Measurements from ENCODE around the gene TBC1D1.
A peak's percentile ranks its signal among the peaks of the same experiment; 100 is the strongest.
"Not testable (repeated sequence)": the region's sequence is repeated elsewhere in the genome, so short reads cannot be mapped to it uniquely, and the experiment has no call there.

Gene TBC1D1

DNA sequence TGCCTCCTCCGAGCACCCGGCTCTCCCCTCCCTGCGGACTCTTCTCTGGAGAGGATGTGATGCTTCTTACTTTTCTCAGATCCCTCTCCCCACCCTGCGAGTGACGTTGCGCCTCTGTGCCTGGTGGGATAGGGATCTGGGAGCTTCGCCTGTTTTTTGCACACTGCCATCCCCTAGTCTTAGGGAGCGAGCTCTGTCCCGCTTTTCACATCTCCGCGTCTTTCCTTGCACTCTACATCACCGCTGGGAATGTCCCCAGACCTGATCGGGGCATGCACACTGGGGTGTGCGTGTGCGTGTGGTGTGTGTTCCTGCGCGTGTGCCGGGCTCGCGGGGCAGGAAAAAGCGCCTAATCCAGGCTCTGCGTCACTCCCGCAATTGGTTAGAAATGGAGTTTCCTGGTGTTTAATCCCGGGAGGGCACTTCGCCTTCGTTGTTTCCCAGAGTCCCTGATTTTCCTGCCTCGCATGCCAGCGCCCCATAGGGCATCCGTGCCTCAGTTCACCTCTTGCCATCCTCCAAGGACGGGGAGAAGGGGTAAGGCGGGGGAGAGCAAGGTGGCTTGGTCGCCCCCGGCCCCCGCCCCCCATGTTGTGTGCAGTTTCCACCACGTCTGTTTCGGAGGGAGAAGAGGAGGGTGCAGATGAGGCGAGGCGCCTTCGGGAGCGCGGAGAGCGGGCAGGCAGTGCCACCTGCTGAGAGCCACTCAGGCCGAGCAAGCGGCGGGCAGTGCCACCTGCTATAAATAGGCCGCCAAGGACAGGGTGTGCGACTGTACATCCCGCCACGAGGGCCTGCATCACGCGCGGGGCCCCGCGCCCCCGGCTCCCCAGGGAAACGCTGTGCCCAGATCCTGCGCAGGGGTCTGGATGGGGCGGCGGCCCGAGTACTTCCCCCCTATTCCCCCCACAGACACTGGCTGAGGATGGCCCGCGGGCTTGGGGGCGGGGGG lies 759 bp upstream of the TBC1D1 start:
- DNase-seq = peak; percentile 14 to 23

DNA sequence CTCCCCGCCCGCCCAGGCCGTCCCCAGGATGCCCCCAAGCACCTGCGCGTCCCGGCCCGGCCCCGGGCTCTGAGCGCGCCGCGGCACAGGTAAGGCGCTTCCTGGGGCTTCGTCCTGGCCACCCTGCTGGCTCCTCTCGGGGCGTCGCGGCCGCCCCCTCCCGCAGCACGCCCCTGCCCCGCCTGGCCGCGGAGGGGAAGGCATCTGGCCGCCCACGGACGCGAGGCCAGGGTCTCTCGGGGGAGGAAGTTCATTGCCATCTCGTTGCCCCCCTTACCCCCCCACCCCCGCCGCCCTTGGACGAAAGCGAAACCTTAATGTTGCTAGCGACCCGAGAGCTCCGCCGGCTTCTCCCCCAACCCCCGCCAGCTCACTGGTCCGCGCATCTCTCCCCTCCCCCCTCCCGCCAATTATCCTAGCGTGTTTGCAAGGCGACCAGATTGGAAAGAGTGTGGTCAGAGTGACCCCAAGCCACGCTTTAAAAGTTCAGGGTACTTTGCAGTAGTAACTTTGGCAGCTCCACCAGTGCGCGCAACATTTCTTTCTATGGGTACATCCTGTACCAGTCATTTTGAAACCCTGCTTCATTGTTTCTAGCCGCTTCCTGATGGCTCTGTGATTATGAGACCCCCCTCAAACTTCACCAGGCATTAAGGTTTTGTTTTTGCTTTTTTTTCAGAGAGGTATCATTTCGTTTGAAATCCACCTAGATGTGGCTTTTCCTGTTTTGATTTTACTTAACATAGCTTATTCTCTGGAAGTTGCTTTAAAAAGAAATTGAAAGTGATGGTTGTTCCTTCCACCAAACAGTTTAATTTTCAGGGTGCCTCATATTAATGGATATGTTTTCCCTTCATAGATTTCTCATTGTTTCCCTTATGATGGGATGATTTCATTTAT lies 626 bp downstream of the TBC1D1 start:
- DNase-seq = peak; percentile 39 to 42

- peak; percentile 33 to 37 for DNase-seq
Observed at GRCh38 chr4:37892641-37893040, 1.8 kb downstream of the TBC1D1 start.

- no peak for DNase-seq
Observed at GRCh38 chr4:37893164-37893563, 2.3 kb downstream of the TBC1D1 start.

DNA sequence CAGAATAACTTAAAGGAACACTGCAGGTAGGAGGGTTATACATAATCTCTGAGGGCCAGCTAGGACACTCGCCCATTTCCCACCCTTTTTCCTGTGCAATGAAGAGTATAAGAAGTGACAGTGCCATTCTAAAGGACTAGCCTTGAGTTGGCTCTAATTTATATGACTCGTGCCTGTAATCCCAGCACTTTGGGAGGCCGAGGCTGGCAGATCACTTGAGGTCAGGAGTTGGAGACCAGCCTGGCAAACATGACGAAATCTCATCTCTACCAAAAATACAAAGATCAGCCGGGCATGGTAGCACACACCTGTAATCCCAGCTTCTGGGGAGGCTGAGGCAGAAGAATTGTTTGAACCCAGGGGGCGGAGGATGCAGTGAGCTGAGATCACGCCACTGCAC lies 4.4 kb downstream of the TBC1D1 start:
- no peak for DNase-seq

- no peak for DNase-seq
Observed at GRCh38 chr4:37896206-37896860, 5.4 kb downstream of the TBC1D1 start.

- no peak for DNase-seq
Observed at GRCh38 chr4:37902212-37902611, 11.3 kb downstream of the TBC1D1 start.

GRCh38 chr4:37902738-37903693 lies 12.1 kb downstream of the TBC1D1 start:
- no peak for DNase-seq

GRCh38 chr4:37903901-37904300 lies 13.0 kb downstream of the TBC1D1 start:
- no peak for DNase-seq

DNA sequence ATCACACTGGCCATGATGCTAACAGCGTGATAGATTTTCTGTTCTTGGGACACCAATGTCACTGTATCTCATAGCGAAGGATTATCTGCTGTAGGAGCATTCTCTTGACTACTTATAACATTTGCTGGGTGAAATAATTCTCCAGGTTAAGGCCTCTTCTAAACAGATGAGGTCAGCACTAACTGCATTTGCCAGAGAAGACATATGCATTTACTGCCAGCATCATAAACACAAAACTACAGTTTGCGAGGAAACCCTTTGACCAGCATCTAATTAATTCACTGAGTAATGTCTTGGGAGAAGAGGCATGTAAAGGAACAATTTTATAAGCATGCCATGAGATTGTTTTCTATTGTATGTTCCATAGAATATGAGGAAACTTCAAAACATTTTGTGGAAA lies 13.9 kb downstream of the TBC1D1 start:
- no peak for DNase-seq

DNA sequence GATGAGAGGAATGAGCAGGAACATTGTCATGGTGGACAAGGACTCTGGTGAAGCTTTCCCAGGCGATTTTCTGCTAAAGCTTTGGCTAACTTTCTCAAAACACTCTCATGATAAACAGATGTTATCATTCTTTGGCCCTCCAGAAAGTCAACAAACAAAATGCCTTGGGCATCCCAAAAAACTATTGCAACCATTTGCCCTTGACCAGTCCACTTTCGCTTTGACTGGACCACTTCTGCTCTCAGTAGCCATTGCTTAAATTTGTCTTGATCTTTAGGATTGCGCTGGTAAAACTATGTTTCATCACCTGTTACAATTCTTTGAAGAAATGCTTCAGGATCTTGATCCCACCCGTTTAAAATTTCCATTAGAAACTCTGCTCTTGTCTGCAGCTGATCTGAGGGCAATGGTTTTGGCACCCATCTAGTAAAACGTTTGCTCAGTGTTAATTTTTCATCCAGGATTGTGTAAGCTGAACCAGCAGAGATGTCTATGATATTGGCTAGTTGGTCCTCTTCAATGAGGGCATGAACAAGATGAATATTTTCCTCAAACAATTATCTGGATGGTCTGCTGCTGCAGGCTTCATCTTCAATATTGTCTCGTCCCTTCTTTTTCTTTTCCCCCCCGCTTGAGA lies 14.8 kb downstream of the TBC1D1 start:
- no peak for DNase-seq

DNA sequence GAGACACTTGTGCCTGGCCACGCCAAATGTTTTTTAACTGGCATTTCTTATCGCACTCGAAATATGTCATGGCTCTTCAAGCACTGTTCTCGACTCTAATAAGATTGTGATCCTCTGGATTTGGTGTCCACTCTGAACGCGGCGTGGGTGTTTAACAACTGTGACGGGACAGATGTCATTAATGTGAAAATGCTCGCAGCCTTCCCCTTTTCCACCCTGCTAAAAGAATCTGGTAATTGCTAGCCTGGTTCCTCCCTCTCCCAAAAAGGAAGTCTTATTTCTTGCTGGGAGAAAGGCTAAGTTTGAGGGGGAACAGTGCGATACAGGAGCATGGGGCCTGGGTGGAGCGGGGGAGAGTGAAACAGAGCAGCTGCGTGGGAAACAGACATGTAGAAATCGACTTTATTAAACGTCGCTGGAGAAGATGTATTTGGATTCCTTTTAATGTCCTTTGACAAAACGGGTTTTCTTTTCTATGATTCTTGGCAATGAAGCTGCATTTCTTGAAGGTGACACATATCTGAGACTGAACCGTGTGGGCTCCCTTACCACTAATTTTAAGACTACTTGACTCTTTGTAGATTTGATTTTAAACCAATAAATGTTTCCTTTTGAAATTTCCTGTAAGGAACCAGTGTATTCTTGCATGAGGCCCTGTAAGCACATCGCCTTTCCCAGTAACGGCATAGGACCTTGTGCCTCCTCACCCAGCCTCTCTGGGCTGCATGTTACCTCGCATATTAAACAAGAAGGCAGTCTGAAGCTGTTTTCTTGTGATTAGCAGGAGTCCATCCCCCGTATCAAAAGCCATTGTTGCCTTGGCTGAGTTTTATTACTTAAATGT lies 17.8 kb downstream of the TBC1D1 start:
- DNase-seq = no peak

DNA sequence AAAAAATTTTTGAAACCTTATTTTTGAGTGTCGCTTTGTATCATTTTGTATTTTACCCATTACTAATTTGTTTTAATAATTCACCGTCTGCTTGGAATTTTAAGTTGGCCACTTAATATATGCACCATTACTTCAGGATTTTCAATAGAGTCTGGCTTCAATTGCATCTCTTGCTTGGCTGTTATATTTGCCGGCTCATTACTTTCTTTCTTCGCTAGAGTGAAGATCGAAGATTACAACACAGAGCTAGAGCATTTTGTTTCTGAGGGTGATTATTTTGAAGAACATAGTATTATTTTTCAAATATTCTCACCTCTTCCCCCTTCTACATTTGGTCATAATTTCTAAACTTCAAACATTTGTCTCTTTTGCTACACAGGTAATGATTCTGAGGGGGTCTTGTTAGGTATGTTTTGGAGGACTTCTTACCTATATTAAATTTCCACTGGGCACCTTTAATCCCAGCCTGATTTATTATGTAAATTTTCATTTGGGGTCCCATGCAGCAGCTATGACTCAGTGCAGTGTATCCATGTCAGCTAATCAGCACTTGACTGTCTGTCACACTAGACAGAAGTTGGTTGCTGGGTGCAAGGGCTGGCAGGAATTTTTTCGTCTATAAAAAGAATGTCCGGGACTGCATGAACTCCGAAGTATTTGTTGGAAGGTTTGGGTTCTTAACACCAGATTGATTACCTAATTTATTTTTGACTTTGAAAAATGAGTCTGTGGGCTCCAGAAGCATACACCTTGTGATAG lies 18.6 kb downstream of the TBC1D1 start:
- DNase-seq = no peak

DNA sequence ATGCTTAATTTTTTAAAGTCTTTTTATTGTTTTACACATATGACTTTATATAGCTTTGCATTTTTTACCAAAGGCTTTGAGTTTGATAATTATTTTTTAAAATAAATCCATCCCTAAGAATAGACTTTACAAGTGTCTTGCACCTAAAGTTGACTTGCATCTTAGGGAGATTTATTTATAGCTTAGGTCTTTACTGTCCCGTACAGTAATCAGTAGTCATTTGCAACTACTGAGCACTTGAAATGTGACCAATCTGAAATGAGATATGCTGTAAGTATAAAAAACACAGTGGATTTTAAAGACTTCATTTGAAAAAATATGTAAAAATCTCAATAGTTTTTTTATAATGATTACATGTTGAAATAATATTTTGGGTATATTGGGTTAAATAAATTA lies 19.2 kb downstream of the TBC1D1 start:
- DNase-seq = no peak

DNA sequence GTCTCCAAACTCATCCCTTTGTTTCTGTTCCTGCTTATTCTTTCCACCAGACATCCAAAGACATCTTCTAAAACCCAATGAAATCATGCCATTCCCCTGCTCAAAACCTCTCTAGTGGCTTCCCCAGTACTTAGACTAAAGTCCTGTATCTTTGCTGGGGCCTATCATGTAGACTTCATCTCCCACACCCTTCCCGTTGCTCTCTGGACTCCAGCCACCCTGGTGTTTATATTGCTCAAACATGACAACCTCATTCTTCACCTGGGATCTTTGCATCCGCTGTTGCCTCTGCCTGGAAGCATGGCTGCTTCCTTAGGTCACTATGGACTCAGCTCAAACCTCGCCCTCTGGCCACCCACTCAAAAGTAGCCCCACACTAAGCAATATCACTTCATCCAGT lies 23.7 kb downstream of the TBC1D1 start:
- DNase-seq = no peak

- no peak for DNase-seq
Observed at GRCh38 chr4:37917388-37917787, 26.5 kb downstream of the TBC1D1 start.

- DNase-seq = no peak
Observed at GRCh38 chr4:37918653-37919052, 27.8 kb downstream of the TBC1D1 start.

DNA sequence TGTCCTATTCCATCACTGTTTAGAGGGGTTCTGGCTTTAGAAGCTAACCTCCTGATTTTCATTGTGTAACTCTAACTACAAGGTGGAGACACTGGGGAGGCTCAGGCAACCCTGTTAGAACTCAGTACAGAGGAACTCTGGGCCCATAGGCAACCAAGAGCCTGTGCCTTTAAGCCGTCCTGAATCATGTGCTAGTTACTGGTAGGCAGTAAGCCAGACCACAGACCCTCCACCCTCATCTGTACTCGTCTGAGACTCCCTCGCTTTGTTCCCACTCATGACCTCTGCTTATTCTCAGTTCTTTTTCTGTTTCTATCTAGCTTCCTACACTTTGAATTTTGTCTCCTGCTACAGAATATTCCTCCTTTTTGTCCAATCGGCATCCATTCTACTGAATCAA lies 31.4 kb downstream of the TBC1D1 start:
- DNase-seq = no peak

- not testable (repeated sequence) for DNase-seq
Observed at GRCh38 chr4:37923089-37923488, 32.2 kb downstream of the TBC1D1 start.

GRCh38 chr4:37924946-37925345 lies 34.1 kb downstream of the TBC1D1 start:
- DNase-seq = no peak

Data from stimulated activated CD4-positive, alpha-beta T cell treated with anti-CD3 and anti-CD28 coated beads, Interleukin-2, amount 100 ng/mL, for 48 hours (primary cell).